Astrocyte of the cerebellum (primary cell): ENCODE measurements around the gene ABLIM1.

Experiments used
- DNase-seq: peaks from one replicate; pipeline ENCODE4 v3.0.0-alpha.2; 2011; ENCODE audit warnings: low read depth
- H3K4me3 ChIP-seq: 2 replicates; pipeline ENCODE4 v1.5.1; 2011; ENCODE audit warnings: mild to moderate bottlenecking, low read depth, low read length, moderate library complexity
- in situ Hi-C: cut with HindIII; loops from 2 replicates; pipeline ENCODE4 v1.10.0; 2017; ENCODE audit warnings: low sequenced_read_pairs
- TF ChIP-seq, protein P1 (sequence below): IDR thresholded peaks from 2 replicates; pipeline ENCODE4 v1.5.1; 2012; ENCODE audit warnings: low read length, low read depth, moderate library complexity, mild to moderate bottlenecking; ENCODE audit errors: missing control alignments

Gene ABLIM1

DNA sequence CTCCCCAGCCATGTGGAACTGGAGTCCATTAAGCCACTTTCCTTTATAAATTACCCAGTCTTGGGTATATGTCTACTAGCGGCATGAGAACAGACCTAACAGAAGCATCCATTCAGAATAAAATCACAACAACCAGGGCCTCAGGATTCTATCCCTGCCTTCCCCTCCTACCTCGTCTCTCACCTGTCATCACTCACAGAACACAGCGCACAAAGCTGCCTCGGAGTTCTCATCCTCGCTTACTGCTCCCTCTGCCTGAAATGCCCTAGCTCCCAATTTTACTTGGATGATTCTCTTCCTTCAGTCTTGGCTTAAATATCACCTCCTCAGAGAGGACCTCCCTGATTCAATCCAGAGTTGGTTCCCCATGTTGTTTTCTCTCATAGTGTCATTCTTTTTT lies 183.1 kb downstream of the ABLIM1 start:
- in situ Hi-C loops, result loop anchor here (5.0 kb wide), 1 partner anchor 43 kb away; no protein-coding TSS in a partner anchor
- no peak overlapping the region for H3K4me3 ChIP-seq
- TF ChIP-seq, protein P1, sequence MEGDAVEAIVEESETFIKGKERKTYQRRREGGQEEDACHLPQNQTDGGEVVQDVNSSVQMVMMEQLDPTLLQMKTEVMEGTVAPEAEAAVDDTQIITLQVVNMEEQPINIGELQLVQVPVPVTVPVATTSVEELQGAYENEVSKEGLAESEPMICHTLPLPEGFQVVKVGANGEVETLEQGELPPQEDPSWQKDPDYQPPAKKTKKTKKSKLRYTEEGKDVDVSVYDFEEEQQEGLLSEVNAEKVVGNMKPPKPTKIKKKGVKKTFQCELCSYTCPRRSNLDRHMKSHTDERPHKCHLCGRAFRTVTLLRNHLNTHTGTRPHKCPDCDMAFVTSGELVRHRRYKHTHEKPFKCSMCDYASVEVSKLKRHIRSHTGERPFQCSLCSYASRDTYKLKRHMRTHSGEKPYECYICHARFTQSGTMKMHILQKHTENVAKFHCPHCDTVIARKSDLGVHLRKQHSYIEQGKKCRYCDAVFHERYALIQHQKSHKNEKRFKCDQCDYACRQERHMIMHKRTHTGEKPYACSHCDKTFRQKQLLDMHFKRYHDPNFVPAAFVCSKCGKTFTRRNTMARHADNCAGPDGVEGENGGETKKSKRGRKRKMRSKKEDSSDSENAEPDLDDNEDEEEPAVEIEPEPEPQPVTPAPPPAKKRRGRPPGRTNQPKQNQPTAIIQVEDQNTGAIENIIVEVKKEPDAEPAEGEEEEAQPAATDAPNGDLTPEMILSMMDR, result no peak
- no peak for DNase-seq

DNA sequence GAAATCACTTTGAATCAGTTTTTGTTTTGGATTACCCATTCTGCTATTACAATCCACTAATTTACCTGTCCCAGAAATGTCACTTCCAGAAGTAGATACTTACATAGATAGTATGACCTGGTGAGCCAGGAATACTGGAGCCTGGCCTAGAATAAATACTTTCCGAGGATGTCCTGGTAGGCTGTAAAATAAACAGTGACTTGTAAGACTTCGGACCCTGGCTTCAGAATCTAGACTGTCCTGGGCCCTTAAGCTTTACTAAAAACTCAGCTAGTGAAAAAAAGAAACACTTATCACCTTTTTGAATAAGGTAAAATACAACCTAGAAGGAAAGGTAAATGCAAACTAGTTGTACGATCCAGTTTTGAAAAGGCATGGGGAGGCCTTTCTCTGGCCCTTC lies 184.3 kb downstream of the ABLIM1 start:
- in situ Hi-C loops, result loop anchor here (5.0 kb wide), 1 partner anchor 41 kb away; no protein-coding TSS in a partner anchor
- no peak overlapping the region for H3K4me3 ChIP-seq
- DNase-seq, result no peak
- TF ChIP-seq, protein P1, result no peak

DNA sequence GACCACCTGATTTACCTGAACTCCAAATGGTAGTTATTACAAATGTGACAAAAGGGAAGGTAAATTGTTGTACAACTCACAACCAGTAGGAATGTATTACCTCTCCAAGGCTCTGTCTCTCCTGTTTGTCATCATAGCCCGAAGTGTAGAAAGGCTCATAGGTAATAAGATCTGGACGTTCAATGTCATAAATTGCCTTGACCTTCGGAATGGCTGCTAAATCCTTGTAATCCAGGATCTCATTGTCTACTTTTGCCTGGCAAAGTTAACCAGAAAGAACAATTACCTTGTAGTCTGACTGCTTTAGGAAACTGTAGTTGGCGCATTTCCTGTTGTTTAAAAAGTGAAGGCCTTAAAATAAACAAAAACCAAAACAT lies 185.2 kb downstream of the ABLIM1 start:
- in situ Hi-C loops, result loop anchor here (5.0 kb wide), 1 partner anchor 41 kb away; no protein-coding TSS in a partner anchor
- no peak for DNase-seq
- no peak overlapping the region for H3K4me3 ChIP-seq
- TF ChIP-seq, protein P1, result no peak

DNA sequence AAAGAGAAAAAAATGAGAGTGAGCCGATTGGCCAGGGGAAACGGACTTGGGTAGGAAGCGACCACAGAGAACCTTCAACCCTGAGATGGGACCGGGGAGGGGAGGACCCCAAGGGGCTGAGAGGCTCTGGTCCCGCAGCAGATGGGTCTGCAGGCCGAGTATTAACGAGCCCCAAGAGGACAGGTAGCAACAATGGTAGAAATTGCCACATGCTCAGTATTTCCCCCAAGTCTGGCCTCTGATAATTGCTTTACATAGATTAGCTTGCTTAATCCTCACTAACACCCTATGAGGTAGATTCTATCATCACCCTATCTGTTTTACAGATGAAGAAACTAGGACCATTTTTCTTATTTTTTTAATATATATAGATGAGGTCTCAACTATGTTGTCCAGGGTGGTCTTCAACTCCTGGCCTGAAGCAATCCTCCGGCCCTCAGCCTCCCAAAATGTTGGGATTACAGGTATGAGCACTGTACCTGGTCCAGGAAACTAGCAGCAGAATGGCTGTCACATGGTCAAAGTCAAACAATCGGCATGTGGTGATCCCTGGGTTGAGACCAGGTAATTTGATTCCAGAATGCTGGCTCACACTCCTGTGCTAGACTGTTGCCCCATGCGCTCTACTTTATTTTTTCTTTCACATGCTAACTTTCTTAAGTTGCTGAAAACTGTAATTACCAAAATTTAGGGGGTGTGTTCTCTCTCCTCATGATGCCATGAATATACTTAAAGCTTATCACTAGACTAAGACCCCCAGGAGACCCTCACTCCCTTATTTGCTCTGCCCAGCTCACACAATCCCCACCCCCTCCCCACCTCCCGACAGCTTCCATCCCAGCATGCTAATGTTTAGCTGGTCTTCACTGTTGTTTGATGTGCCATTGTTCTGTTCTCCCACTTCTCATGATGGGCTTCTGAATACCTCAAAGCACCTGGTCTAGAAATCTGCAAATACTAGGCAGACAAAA lies 185.9 kb downstream of the ABLIM1 start:
- TF ChIP-seq, protein P1, result no peak
- no peak for DNase-seq
- in situ Hi-C loops, result loop anchor here (5.0 kb wide), 1 partner anchor 40 kb away; no protein-coding TSS in a partner anchor
- no peak overlapping the region for H3K4me3 ChIP-seq

DNA sequence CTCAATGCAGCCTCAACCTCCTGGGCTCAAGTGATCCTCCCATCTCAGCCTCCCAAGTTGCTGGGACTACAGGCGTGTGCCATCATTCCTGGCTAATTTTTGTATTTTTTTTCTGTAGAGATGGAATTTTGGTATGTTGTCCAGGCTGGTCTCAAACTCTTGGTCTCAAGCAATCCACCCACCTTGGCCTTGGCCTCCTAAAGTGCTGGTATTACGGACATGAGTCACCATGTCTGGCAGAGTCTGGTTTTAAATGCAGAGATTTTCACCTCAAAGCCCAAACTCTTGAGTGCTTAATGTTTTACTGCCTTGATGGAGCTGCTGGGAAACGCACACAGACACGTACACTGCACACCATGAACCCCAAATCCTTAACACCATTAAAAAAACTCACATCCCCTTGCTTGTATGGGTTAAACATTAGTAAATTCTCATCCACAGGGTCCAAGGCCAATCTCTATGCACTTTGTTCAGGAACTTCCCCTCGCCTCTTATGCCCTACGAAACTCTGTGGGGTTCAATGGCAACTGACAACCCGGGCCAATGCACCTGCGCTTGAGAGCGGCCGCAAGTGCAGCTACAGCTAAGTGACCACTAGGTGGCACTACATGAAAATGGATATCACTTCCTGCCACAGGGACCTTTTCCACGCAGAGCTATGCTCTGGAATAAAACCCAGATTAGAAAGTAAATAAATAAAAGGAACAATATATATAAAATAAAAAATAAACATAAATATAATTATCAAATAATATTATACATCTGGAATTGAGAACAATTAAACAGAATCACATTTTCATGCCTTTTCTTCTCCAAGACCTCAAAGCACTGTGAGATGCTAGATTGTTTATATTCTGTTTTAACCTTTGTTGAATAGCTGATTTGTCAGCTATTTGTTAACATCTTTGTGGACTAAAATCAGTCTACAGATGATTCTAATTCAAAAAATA lies 186.8 kb downstream of the ABLIM1 start:
- in situ Hi-C loops, result loop anchor here (5.0 kb wide), 1 partner anchor 39 kb away; no protein-coding TSS in a partner anchor
- TF ChIP-seq, protein P1, result peak; percentile 87
- H3K4me3 ChIP-seq, result no peak overlapping the region
- DNase-seq, result peak; percentile 53

DNA sequence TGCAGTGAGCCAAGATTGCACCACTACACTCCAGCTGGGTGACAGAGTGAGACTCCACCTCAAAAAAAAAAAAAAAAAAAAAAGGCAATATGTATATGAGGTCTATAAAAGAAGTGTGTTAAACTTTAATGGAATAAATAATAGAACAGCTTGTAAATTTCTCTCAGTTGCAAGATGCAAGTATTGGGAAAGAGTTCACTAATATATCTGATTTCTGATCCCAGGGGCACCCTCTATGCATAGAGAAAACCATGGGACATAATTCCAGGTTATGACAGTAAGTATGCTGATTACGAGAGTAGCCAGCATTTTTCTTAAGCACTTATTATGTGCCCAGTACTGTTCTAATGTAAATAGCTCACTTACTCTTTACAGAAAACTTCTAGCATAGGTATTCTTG lies 187.7 kb downstream of the ABLIM1 start:
- no peak overlapping the region for H3K4me3 ChIP-seq
- in situ Hi-C loops, result loop anchor here (5.0 kb wide), 1 partner anchor 38 kb away; no protein-coding TSS in a partner anchor
- DNase-seq, result no peak
- TF ChIP-seq, protein P1, result no peak
